Psoas muscle (tissue), 8 donors: Measurements from ENCODE around the gene SYT9. TPM values are rescaled to one million over a fixed set of nuclear protein-coding genes. Genes with fewer than 3 reads are reported as not detected.

Source experiments
- ATAC-seq, 4 donors: fragments of 200-7000 bp; cut with Tn5 transposase; one replicate each; pipeline ENCODE4 v1.9.1; 2020; ENCODE audit warnings: moderate library complexity in 3 of 4, mild to moderate bottlenecking in 2 of 4
- DNase-seq, 2 donors: peaks; one replicate each; pipeline ENCODE4 v3.0.0-alpha.2; 2020
- H3K27ac ChIP-seq: fragments of 200-600 bp; one replicate; pipeline ENCODE4 v1.8.0; 2022
- H3K27me3 ChIP-seq, 3 donors: fragments of 200-600 bp in 1 of 3; one replicate each; pipeline versions ENCODE4 v1.6.1 to v1.8.0; 2013 to 2022; ENCODE audit warnings: low read length in 2 of 3, mild to moderate bottlenecking in 2 of 3, moderate library complexity in 1 of 3; ENCODE audit not compliant: insufficient read depth in 3 of 3
- H3K36me3 ChIP-seq, 2 donors: fragments of 200-600 bp in 1 of 2; one replicate each; pipeline versions ENCODE4 v1.6.1 to v1.8.0; 2013 to 2022; ENCODE audit warnings: low read depth in 1 of 2, mild to moderate bottlenecking in 1 of 2, moderate library complexity in 1 of 2; ENCODE audit not compliant: insufficient read depth in 1 of 2
- H3K4me1 ChIP-seq: fragments of 200-600 bp; one replicate; pipeline ENCODE4 v1.8.0; 2022
- H3K4me3 ChIP-seq: fragments of 200-600 bp; one replicate; pipeline ENCODE4 v1.8.0; 2022; ENCODE audit warnings: mild to moderate bottlenecking
- H3K9me3 ChIP-seq: fragments of 200-600 bp; one replicate; pipeline ENCODE4 v1.8.0; 2022
- CTCF ChIP-seq: fragments of 200-600 bp; IDR thresholded peaks from one replicate; pipeline ENCODE4 v1.8.0; 2022; ENCODE audit warnings: antibody characterized with exemption
- WGBS, 3 donors: extraction: QIAGEN DNeasy Blood & Tissue Kit; methylation state at CpG; one replicate each; pipeline versions ENCODE4 v1.1.6 to v1.1.7; 2013; 5-methylcytosine and 5-hydroxymethylcytosine counted together
- intact Hi-C, 2 donors: fragments of 100-400 bp; cut with DNase I; formaldehyde crosslinking; loops; one replicate each; pipeline versions ENCODE4 v1.11.0 to v1.14.2; 2022
- polyA plus RNA-seq, 3 donors: library from polyadenylated mRNA; stranded (reverse); fragments of 200-250 nt; gene quantifications; one replicate each; pipeline ENCODE4 v1.2.3, GENCODE V29; 2013
- total RNA-seq, 4 donors: library from RNA; stranded (reverse); fragmentation: NEBNext Ultra II Directional in 2 of 4; extraction: Animal tissue kit (Norgen Biotek cat#: 25700) in 2 of 4; gene quantifications; one replicate each; pipeline versions ENCODE4 v1.2.1 to v1.2.4, GENCODE V29; 2021 to 2023
- donor health status: healthy with polysubstance abuse.
- donor health status: DM: no; HTN: no; CAD: no; lungs with moderate emphysema.
- donor health status: Bipolar disorder and iron deficiency.
- donor health status: healthy.
- donor health status: DM: yes; HTN: yes; CAD: no.
- donor health status: DM: no; HTN: no; CAD: no.
- donor health status: DM: no; HTN: no; CAD: no.
- donor health status: DM: yes; HTN: yes; CAD: no.

Gene SYT9
- total and polyA plus RNA-seq, 7 donors = 0.03 TPM; not detected in 5

- 21 to 34% (median 22%) methylated on average over 8 of the region's 8 CpGs for WGBS, 3 donors
- no peak for DNase-seq
- Histone ChIP-seq H3K4me3 (no peak overlapping the region), H3K9me3 (no peaks in the 10 kb centered on the region), H3K27me3 (no peaks in the 10 kb centered on the region), H3K27ac (no peak overlapping the region), H3K36me3 (no peaks in the 10 kb centered on the region), H3K4me1 (no peaks in the 10 kb centered on the region)
- TF ChIP-seq CTCF = no peak
- intact Hi-C loops = loop anchor here in 1 of 2 donors (5.0 kb wide), 1 partner anchor 354 kb away; no protein-coding TSS in a partner anchor
- peak in 1 of 4 donors; percentile 57 for ATAC-seq
Observed at GRCh38 chr11:7348432-7349304, 97.0 kb downstream of the SYT9 start.

- no peak for TF ChIP-seq CTCF
Observed at GRCh38 chr11:7351228-7351627, 99.5 kb downstream of the SYT9 start.

GRCh38 chr11:7353100-7353499 lies 101.4 kb downstream of the SYT9 start:
- 41 to 45% (median 44%) methylated on average over 4 of the region's 4 CpGs for WGBS, 3 donors
- intact Hi-C loops = loop anchor here in 1 of 2 donors (2.0 kb wide), 1 partner anchor 92 kb away; no protein-coding TSS in a partner anchor
- TF ChIP-seq CTCF = peak; percentile 19
- H3K4me3 ChIP-seq = no peak overlapping the region
- no peaks in the 10 kb centered on the region for H3K4me1 ChIP-seq
- ATAC-seq (no peak), DNase-seq (no peak)
- H3K27me3 ChIP-seq = no peaks in the 10 kb centered on the region
- H3K9me3 ChIP-seq = no peaks in the 10 kb centered on the region
- H3K36me3 ChIP-seq = no peaks in the 10 kb centered on the region
- no peak overlapping the region for H3K27ac ChIP-seq

More at GRCh38 chr11:7351228-7351627, 99.5 kb downstream of the SYT9 start:
- Histone ChIP-seq H3K27me3 (no peaks in the 10 kb centered on the region), H3K27ac (no peak overlapping the region), H3K4me1 (no peaks in the 10 kb centered on the region), H3K36me3 (no peaks in the 10 kb centered on the region), H3K9me3 (no peaks in the 10 kb centered on the region), H3K4me3 (no peak overlapping the region)
- DNase-seq (no peak), ATAC-seq (no peak)
- 62 to 82% (median 82%) methylated on average over 5 of the region's 5 CpGs for WGBS, 3 donors
- intact Hi-C loops = no loop called here

GRCh38 chr11:7364660-7365059 lies 113.0 kb downstream of the SYT9 start:
- H3K4me1 ChIP-seq = no peaks in the 10 kb centered on the region
- WGBS, 3 donors = 23 to 45% (median 26%) methylated on average over 1 of the region's 1 CpG
- no peaks in the 10 kb centered on the region for H3K9me3 ChIP-seq
- no peak for TF ChIP-seq CTCF
- no peak overlapping the region for H3K27ac ChIP-seq
- H3K27me3 ChIP-seq = no peaks in the 10 kb centered on the region
- no peak for DNase-seq
- intact Hi-C loops = no loop called here
- no peak overlapping the region for H3K4me3 ChIP-seq
- no peak for ATAC-seq
- no peaks in the 10 kb centered on the region for H3K36me3 ChIP-seq
